GM19238 (cell line): ENCODE measurements around the gene UBA6.
"Not testable (repeated sequence)": the region's sequence is repeated elsewhere in the genome, so short reads cannot be mapped to it uniquely, and the experiment has no call there.

Source experiments
- DNase-seq: peaks from one replicate; pipeline ENCODE4 v3.0.0; 2011; ENCODE audit warnings: low spot score; ENCODE audit not compliant: insufficient read length

UBA6 gene

GRCh38 chr4:67714248-67714583 lies 13.3 kb upstream of the UBA6 start:
- peak; percentile 9 for DNase-seq

DNA sequence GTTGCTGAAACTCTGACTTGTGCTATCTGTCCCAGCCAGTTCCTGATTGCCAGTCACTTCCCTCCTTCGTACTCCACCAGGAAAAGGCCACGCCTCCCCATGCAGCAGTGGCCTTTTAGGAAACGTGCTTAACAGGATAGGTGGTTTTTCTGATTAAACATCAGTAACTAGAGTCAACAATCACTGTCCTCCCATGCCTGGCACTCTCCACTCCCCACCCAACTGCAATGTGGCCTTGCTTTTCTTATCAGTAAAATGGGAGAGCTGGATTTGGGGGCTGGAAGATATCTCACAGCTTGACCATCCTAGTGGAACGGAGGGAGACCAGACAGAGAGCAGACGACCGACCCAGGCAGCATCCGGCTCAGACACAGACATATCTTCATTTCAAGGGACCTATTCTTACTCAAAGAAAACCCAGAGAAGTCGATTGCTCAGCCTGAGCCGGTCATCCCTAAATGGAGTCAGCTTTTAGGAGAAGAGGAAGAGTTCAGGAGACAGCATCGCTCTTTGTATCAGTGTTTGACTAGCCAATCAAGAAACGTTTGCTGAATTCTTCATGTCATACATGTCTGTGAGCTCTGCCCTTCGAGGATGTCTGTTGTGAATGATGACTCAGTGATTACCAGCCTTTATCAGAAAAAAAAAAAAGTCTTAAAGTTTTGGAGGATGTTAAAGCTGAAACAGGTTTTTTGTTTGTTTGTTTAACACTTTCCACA lies 12.7 kb upstream of the UBA6 start:
- no peak for DNase-seq

DNA sequence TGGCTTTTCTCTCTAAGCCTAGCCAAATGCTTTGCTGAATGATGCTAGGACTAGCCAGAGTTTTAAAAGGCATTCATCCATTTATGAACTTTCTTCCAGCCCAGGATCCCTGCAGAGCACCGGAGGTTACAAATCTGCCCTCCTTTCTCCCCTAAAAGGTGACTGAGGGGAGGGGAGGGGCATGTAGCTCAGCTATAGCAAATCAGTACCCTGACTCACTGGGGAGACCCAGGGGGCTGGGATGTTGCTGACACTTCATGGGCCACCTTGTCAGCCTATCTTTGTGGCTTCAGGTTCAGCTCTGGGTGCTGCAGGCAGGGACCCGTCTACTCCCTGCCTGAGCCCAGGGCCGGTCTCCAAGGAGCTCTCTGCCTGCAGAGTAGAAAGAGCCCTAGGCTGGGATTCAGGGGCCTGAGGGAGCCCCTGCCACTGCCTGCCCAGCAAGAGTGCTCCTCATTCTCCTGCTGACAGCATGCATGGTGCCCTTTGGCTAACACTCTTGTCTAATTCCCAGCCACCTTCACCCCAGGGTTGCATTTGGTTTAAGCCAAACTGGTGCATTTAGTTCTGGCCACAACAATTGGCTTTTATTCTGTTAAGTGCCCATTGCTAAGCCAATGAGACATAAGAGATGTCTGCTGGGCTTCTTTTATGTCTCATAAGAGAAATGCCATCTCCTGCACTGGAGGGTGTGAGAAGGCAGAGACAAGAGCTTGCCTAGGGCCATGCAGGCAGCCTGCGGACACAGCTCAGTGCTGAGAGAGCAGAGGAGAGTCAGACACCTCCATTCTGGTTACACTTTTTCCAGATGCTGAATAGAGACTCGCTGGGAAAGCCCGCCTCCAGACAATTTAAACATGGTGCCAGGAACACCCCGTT lies 11.9 kb upstream of the UBA6 start:
- no peak for DNase-seq

DNA sequence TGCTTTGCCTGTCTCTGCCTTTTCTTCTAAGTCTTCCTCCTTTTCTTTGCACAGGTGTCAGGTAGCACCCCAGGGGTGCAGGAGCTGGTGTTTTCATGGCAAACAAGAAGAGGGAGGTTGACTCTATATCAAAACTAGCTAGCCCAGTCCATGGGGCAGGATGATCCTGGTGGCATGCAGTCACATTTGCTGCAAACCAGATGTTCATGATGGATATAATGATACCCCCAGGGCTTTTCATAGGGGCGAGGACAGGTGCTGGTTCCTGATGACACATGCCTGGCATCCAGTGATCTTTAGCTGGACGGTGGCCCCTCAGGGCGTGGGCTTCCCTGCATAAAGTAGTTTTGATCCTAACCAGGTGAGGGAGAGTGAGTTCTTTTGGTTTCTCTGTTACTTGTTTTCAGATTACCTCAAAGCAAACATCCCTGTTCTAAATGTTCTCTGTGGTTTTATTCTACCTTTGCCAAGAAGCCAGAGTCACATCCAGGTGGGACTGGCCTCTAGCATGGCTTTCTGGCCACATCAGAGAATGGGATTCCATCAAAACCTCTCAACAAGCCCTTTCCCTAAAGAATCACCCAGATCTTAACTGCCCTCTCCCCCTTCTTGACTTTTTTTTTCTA lies 11.2 kb upstream of the UBA6 start:
- DNase-seq, result no peak

DNA sequence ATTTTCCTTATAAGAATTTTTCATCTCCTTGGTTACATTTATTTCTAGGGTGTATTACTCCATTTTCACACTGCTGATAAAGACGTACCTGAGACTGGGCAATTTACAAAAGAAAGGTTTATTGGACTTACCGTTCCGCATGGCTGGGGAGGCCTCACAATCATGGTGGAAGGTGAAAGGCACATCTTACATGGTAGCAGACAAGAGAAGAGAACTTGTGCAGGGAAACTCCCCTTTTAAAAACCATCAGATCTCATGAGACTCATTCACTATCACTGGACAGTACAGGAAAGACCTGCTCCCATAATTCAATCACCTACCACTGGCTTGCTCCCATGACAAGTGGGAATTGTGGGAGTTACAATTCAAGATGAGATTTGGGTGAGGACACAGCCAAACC lies 5.7 kb upstream of the UBA6 start:
- not testable (repeated sequence) for DNase-seq

DNA sequence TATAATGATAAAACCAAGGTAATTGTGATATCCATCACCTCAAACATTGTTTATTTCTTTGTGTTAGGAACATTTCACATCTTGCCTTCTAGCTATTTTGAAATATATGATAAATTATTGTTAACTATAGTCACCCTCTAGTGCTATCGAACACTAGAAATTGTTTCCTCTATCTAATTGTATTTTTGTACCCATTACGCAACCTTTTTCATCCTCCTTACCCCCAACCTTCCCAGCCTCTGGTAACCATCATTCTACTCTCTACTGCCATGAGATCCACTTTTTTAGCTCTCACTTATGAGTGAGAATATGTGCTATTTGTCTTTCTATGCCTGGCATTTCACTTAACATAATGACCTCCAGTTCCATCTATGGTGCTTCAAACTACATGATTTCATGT lies 3.9 kb upstream of the UBA6 start:
- DNase-seq, result no peak

GRCh38 chr4:67702166-67702565 lies 1.2 kb upstream of the UBA6 start:
- no peak for DNase-seq

DNA sequence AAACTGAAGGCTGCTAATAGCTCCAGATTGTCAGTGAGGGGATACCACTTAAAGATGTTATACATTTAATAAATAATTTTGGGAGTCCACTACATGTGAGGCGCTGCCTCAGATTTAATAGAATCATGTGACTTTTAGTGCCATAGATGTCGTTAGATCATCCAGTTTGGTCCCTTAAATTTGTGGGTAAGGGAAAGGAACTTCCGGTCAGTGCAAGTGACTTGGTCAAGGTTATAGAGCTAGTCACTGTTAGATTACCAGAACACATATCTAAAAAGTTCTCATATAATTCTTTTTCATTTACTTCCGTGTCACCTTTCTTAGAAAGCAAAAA lies 529 bp upstream of the UBA6 start:
- no peak for DNase-seq

DNA sequence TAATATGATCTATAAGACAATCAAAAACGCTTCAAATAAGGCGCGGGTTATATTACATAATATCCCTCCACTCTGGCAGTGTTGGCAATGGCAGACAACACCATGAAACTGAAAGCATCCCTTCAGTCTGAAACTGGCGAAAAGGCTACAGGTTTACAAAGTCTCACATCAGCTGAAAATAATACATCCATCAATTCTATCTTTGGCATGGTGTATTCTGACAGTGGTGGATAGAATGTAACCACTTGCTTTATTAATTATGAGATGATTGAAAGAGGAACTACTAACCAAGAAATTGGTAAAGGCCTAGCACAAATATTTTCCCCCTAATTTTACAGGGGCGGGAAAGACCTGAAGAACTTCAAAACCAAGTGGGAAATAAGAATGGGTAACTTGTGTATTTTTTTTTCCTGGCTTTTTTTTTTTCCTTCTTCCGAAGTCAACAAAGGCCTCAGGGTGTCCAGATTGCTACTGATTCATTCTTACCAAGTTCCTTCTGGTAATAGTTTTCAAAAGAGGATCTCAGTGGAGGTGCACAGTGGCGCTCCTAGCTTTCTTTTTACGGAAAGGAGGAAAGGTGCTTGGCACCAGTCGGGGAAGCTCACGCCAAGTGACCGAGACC lies 728 bp downstream of the UBA6 start:
- peak; percentile 10 for DNase-seq

DNA sequence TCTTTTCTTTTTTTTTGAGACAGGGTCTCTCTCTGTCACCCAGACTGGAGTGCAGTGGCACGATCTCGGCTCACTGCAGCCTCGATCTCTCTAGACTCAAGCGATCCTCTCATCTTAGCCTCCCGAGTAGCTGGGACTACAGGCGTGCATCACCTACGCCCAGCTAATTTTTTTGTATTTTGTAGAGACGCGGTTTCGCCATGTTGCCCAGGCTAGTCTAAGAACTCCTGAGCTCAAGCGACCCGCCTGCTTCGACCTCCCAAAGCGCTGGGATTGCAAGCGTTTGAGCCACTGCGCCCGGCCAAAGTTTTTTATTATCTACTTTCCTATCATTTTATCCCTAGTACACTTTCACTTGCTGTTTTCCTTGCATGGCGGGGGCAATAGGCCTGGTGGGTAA lies 1.4 kb downstream of the UBA6 start:
- no peak for DNase-seq

- no peak for DNase-seq
Measured at GRCh38 chr4:67697860-67698687, 2.9 kb downstream of the UBA6 start.

- no peak for DNase-seq
Measured at GRCh38 chr4:67696061-67696460, 4.9 kb downstream of the UBA6 start.

GRCh38 chr4:67694662-67695061 lies 6.3 kb downstream of the UBA6 start:
- DNase-seq, result no peak

- DNase-seq, result no peak
Measured at GRCh38 chr4:67691328-67691727, 9.6 kb downstream of the UBA6 start.

GRCh38 chr4:67687636-67688035 lies 13.3 kb downstream of the UBA6 start:
- no peak for DNase-seq

GRCh38 chr4:67685532-67685859 lies 15.5 kb downstream of the UBA6 start:
- no peak for DNase-seq

DNA sequence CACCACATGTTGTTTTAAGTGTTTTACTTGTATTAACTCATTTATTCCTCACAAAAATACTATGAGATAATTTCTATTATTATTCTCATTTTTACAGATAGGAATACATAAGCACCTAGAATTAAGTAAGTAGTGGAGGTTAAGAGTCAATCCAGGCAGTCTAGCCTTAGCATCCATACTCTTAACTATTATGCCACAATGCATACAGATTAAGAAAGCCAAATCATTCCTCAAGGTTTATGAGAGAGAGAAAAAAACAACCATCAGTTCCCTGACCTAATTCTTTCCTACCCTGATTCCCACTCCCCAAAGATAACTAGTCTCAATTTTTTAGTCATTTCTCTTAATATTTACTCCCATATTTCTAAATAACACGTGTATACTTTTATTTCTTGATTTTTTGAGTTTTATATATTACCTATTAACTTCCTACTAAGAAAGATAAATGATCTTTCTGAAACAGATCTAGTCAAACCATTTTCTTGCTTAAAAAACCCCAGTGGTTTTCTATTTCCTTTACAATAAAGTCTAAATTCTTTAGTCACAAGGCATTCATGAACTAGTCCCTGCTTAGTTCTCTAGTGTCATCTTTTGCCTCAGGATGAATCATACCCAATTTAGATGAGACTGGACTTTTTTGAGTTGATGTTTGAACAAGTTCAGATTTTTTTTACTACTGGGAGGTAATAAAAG lies 16.0 kb downstream of the UBA6 start:
- no peak for DNase-seq

- no peak for DNase-seq
Measured at GRCh38 chr4:67682266-67682665, 18.7 kb downstream of the UBA6 start.

DNA sequence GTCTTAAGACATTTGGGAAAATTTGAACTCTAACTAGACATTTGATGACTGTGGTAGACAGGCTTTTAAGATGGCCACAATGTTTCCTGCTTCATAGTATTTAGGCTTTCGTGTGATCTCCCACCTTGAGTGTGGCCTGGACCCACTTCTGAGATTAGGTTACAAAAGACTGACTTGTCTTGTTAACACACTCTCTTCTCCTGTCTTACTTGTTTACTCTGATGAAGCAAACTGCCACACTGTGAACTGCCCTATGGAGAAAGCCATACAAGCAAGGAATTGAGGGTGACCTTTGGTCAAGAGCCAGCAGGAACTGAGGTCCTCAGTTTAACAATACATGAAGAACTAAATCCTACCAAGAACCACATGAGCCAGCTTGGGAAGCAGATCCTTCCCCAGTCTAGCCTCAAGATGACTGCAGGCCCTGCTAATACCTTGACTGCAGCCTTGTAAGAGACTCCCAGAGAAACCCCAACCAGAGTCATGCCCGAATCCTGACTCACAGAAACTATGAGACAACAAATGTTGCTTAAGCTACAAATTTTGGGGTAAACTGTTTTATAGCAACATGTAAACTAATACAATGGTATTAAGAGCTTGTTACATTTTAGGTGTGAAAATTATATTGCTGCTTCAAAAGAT lies 20.3 kb downstream of the UBA6 start:
- DNase-seq, result no peak

DNA sequence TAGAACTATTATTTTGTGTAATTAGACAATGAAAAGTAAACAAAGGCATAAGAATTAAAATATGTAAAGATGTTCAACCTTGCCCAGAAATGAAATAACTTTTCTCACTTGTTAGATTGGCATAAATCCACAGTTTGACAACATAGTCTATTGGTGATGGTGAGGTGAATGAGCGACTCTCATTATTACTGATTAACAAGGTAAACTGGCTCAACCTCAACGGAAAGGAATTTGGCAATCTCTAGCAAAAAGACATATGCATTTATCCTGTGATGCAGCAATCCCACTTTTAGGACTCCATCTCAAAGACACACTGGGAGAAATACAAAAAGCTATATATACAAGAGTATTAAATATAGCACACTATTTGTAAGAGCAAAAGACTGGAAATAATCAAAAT lies 22.3 kb downstream of the UBA6 start:
- DNase-seq, result no peak
